Panc1 (cell line): ENCODE results near the gene WDR5.

Experiments
- SIN3A ChIP-seq: IDR thresholded peaks from 2 replicates; pipeline ENCODE4 v1.6.1; 2012; ENCODE audit warnings: low read depth, mild to moderate bottlenecking, low read length, moderate library complexity, borderline replicate concordance; ENCODE audit not compliant: insufficient read depth
- TF ChIP-seq, protein P1 (sequence below): fragments of 450-650 bp; IDR thresholded peaks from 2 replicates; pipeline ENCODE4 v1.5.1; 2017; ENCODE audit warnings: mild to moderate bottlenecking

- TF ChIP-seq, protein P1, sequence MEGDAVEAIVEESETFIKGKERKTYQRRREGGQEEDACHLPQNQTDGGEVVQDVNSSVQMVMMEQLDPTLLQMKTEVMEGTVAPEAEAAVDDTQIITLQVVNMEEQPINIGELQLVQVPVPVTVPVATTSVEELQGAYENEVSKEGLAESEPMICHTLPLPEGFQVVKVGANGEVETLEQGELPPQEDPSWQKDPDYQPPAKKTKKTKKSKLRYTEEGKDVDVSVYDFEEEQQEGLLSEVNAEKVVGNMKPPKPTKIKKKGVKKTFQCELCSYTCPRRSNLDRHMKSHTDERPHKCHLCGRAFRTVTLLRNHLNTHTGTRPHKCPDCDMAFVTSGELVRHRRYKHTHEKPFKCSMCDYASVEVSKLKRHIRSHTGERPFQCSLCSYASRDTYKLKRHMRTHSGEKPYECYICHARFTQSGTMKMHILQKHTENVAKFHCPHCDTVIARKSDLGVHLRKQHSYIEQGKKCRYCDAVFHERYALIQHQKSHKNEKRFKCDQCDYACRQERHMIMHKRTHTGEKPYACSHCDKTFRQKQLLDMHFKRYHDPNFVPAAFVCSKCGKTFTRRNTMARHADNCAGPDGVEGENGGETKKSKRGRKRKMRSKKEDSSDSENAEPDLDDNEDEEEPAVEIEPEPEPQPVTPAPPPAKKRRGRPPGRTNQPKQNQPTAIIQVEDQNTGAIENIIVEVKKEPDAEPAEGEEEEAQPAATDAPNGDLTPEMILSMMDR, result no peak
- TF ChIP-seq SIN3A, result no peak
Measured at GRCh38 chr9:134182554-134183085, 46.7 kb downstream of the WDR5 start.
